Neural cell (in vitro differentiated cells): ENCODE data around the gene XPNPEP3. TPM values are rescaled to one million over a fixed set of nuclear protein-coding genes. Genes with fewer than 3 reads are reported as not detected.

Experiments
- H2AFZ ChIP-seq: fragments of 200-600, 300-800 bp; sonication (generic), shearing (Covaris generic); 2 replicates; pipeline ENCODE4 v1.6.0; 2014; ENCODE audit warnings: low read depth, mild to moderate bottlenecking, antibody characterized with exemption, low read length, moderate library complexity
- H3F3A ChIP-seq: fragments of 200-600 bp; shearing (Covaris generic); 2 replicates; pipeline ENCODE4 v1.6.1; 2016; ENCODE audit warnings: mild to moderate bottlenecking, moderate library complexity, mixed read lengths, antibody characterized with exemption, low read length; ENCODE audit not compliant: insufficient read depth, poor library complexity, severe bottlenecking
- H3K27ac ChIP-seq: fragments of 200-600, 300-800 bp; sonication (generic), shearing (Covaris generic); 2 replicates; pipeline ENCODE4 v1.5.1; 2014; ENCODE audit warnings: mild to moderate bottlenecking, low read length, moderate library complexity
- H3K27me3 ChIP-seq: fragments of 300-800, 200-600 bp; sonication (generic), shearing (Covaris generic); 2 replicates; pipeline ENCODE4 v1.6.0; 2014; ENCODE audit warnings: mild to moderate bottlenecking, low read depth, low read length, moderate library complexity; ENCODE audit not compliant: insufficient read depth
- H3K36me3 ChIP-seq: fragments of 300-800, 200-600 bp; sonication (generic), shearing (Covaris generic); 2 replicates; pipeline ENCODE4 v1.5.1; 2014; ENCODE audit warnings: mild to moderate bottlenecking, antibody characterized with exemption, low read length, moderate library complexity; ENCODE audit not compliant: insufficient read depth
- H3K4me2 ChIP-seq: fragments of 300-800, 200-600 bp; sonication (generic), shearing (Covaris generic); 2 replicates; pipeline ENCODE4 v1.6.0; 2014; ENCODE audit warnings: mild to moderate bottlenecking, low read length
- H3K4me3 ChIP-seq: fragments of 300-800, 200-600 bp; sonication (generic), shearing (Covaris generic); 2 replicates; pipeline ENCODE4 v1.5.1; 2014; ENCODE audit warnings: mild to moderate bottlenecking, low read length, moderate library complexity
- H3K79me2 ChIP-seq: fragments of 200-600 bp; shearing (Covaris generic); replicated peaks from 2 replicates; pipeline ENCODE4 v1.6.0; 2014; ENCODE audit warnings: mild to moderate bottlenecking, low read length, moderate library complexity; ENCODE audit not compliant: insufficient read depth
- H3K9ac ChIP-seq: fragments of 300-800, 200-600 bp; sonication (generic), shearing (Covaris generic); 2 replicates; pipeline ENCODE4 v1.6.1; 2016; ENCODE audit warnings: mild to moderate bottlenecking, low read length, mixed read lengths
- H3K9me2 ChIP-seq: fragments of 200-600 bp; shearing (Covaris generic); 2 replicates; pipeline ENCODE4 v1.6.1; 2016; ENCODE audit warnings: mild to moderate bottlenecking, low read length, mixed read lengths; ENCODE audit not compliant: insufficient read depth
- H3K9me3 ChIP-seq: fragments of 200-600, 300-800 bp; sonication (generic), shearing (Covaris generic); 2 replicates; pipeline ENCODE4 v1.6.1; 2016; ENCODE audit warnings: mild to moderate bottlenecking, mixed run types, low read length, moderate library complexity, mixed read lengths
- H4K20me1 ChIP-seq: fragments of 200-600 bp; shearing (Covaris generic); 2 replicates; pipeline ENCODE4 v1.6.1; 2016; ENCODE audit warnings: mild to moderate bottlenecking, mixed run types; ENCODE audit not compliant: insufficient read depth
- EP300 ChIP-seq: fragments of 450-650 bp; conservative IDR thresholded peaks from 2 replicates; pipeline ENCODE4 v1.6.1; 2014; ENCODE audit warnings: antibody characterized with exemption, mild to moderate bottlenecking, moderate library complexity; ENCODE audit not compliant: poor library complexity, severe bottlenecking
- EZH2 ChIP-seq: fragments of 200-600, 300-800 bp; shearing (Covaris generic), sonication (generic); IDR thresholded peaks from 2 replicates; pipeline ENCODE4 v1.6.1; 2014; ENCODE audit warnings: antibody characterized with exemption, low read length, borderline replicate concordance, mild to moderate bottlenecking; ENCODE audit not compliant: insufficient read depth, poor library complexity, severe bottlenecking
- MXI1 ChIP-seq: fragments of 450-650 bp; conservative IDR thresholded peaks from 2 replicates; pipeline ENCODE4 v1.6.1; 2014; ENCODE audit warnings: antibody characterized with exemption, mild to moderate bottlenecking; ENCODE audit not compliant: poor library complexity, severe bottlenecking
- POLR2AphosphoS5 ChIP-seq: IDR thresholded peaks from 2 replicates; pipeline ENCODE4 v1.6.1; 2012
- RAD21 ChIP-seq: fragments of 450-650 bp; conservative IDR thresholded peaks from 2 replicates; pipeline ENCODE4 v1.6.1; 2014; ENCODE audit warnings: antibody characterized with exemption, mild to moderate bottlenecking, moderate library complexity
- SMC3 ChIP-seq: fragments of 450-650 bp; conservative IDR thresholded peaks from 2 replicates; pipeline ENCODE4 v1.6.1; 2014; ENCODE audit warnings: antibody characterized with exemption, mild to moderate bottlenecking, moderate library complexity; ENCODE audit not compliant: poor library complexity
- TAF1 ChIP-seq: IDR thresholded peaks from 2 replicates; pipeline ENCODE4 v1.6.1; 2012; ENCODE audit warnings: low read depth
- polyA plus RNA-seq: library from polyadenylated mRNA; depleted of rRNA; stranded (reverse); fragments of >200 nt; gene quantifications from 2 replicates; pipeline ENCODE4 v1.2.3, GENCODE V29; 2014
- TF ChIP-seq, protein P1 (sequence below): fragments of 450-650 bp; IDR thresholded peaks from 2 replicates; pipeline ENCODE4 v1.5.1; 2014; ENCODE audit warnings: antibody characterized with exemption, mild to moderate bottlenecking, moderate library complexity; ENCODE audit not compliant: poor library complexity, severe bottlenecking
- TF ChIP-seq, protein P2 (sequence below): IDR thresholded peaks from 2 replicates; pipeline ENCODE4 v1.6.1; 2012; ENCODE audit warnings: borderline replicate concordance

XPNPEP3 gene
- polyA plus RNA-seq, 1 donor from 2014 or later, result 5.2 TPM

DNA sequence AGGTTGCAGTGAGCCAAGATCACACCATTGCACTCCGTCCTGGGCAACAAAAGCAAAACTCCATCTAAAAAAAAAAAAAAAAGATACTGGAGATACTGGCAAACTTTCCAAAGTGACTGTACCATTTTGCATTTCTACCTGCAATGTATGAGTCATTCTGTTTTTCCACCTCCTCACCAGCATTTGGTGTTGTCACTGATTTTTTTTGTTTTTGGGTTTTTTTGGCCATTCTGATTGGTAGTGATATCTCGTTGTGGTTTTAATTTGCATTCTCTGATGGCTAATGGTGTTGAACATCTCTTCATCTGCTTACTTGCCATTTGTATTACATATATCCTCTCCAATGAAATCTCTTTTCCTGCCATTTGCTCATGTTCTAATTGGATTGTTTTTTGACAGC, 82.3 kb downstream of the XPNPEP3 start:
- Histone ChIP-seq H4K20me1 (no peaks in the 10 kb centered on the region), H3K36me3 (no peaks in the 10 kb centered on the region), H3K27ac (no peak overlapping the region), H3K9me2 (no peaks in the 10 kb centered on the region), H3F3A (no peaks in the 10 kb centered on the region), H3K79me2 (no peaks in the 10 kb centered on the region), H3K9me3 (no peaks in the 10 kb centered on the region), H3K27me3 (no peaks in the 10 kb centered on the region), H3K9ac (no peak overlapping the region), H3K4me2 (no peak overlapping the region), H2AFZ (no peak overlapping the region), H3K4me3 (no peak overlapping the region)
- TF ChIP-seq RAD21, result no peak
- no peak for TF ChIP-seq TAF1
- TF ChIP-seq EZH2, result no peak
- TF ChIP-seq, protein P1, sequence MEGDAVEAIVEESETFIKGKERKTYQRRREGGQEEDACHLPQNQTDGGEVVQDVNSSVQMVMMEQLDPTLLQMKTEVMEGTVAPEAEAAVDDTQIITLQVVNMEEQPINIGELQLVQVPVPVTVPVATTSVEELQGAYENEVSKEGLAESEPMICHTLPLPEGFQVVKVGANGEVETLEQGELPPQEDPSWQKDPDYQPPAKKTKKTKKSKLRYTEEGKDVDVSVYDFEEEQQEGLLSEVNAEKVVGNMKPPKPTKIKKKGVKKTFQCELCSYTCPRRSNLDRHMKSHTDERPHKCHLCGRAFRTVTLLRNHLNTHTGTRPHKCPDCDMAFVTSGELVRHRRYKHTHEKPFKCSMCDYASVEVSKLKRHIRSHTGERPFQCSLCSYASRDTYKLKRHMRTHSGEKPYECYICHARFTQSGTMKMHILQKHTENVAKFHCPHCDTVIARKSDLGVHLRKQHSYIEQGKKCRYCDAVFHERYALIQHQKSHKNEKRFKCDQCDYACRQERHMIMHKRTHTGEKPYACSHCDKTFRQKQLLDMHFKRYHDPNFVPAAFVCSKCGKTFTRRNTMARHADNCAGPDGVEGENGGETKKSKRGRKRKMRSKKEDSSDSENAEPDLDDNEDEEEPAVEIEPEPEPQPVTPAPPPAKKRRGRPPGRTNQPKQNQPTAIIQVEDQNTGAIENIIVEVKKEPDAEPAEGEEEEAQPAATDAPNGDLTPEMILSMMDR, result no peak
- no peak for TF ChIP-seq SMC3
- no peak for TF ChIP-seq POLR2AphosphoS5
- TF ChIP-seq EP300, result no peak
- no peak for TF ChIP-seq MXI1
- TF ChIP-seq, protein P2, sequence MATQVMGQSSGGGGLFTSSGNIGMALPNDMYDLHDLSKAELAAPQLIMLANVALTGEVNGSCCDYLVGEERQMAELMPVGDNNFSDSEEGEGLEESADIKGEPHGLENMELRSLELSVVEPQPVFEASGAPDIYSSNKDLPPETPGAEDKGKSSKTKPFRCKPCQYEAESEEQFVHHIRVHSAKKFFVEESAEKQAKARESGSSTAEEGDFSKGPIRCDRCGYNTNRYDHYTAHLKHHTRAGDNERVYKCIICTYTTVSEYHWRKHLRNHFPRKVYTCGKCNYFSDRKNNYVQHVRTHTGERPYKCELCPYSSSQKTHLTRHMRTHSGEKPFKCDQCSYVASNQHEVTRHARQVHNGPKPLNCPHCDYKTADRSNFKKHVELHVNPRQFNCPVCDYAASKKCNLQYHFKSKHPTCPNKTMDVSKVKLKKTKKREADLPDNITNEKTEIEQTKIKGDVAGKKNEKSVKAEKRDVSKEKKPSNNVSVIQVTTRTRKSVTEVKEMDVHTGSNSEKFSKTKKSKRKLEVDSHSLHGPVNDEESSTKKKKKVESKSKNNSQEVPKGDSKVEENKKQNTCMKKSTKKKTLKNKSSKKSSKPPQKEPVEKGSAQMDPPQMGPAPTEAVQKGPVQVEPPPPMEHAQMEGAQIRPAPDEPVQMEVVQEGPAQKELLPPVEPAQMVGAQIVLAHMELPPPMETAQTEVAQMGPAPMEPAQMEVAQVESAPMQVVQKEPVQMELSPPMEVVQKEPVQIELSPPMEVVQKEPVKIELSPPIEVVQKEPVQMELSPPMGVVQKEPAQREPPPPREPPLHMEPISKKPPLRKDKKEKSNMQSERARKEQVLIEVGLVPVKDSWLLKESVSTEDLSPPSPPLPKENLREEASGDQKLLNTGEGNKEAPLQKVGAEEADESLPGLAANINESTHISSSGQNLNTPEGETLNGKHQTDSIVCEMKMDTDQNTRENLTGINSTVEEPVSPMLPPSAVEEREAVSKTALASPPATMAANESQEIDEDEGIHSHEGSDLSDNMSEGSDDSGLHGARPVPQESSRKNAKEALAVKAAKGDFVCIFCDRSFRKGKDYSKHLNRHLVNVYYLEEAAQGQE, result no peak

DNA sequence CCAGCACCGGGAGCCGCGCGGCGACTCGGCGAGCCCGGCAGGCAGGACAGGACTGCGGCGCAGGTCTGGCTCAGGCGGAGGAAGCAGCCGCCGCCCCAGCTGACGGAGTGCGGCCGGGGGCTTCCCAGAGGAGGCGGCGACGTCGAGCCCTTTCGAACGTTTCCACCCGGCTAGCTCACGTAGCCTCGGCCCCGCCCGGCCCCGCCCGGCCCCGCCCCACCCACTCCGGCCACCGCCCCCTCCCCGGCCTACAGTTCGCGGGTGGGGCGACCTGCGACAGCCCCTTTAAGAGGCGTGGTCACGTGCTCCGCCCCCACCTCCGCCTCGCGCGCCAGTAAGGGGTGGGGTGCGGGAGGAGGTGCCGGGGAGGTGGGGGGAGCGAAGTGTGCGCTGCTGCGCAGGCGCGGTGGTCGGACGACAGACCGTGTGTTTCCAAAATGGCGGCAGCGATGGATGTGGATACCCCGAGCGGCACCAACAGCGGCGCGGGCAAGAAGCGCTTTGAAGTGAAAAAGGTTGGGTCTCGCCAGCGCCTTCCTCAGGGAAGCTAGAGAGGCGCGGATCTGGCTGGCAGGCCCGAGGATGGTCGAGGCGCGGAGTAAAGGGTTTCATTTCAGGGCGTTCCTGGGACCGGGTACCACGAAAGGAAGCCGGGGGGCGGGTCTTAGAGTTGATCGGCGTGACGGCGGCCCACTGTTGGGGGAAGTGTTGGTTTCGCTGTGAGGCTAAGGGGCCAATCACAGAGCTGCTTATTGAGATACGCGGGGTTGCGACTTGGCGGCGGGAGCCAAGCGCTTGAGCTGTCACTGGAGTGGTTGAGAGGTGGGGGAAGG, 94.2 kb downstream of the XPNPEP3 start, which contains the start of gene RBX1:
RBX1 (plus strand) TSS at position 417 of the 833 bp plus-strand sequence; CDS start at position 438, 21 bp downstream.
- Histone ChIP-seq H3K27me3 (no peaks in the 10 kb centered on the region), H3K9me3 (no peaks in the 10 kb centered on the region), H4K20me1 (no peaks in the 10 kb centered on the region), H3K9ac (peak within 1 kb of the TSS; percentile 95), H3K9me2 (no peaks in the 10 kb centered on the region), H3F3A (no peaks in the 10 kb centered on the region), H2AFZ (peak within 1 kb of the TSS; percentile 92), H3K27ac (peak within 1 kb of the TSS; percentile 95), H3K4me2 (peak within 1 kb of the TSS; percentile 85), H3K79me2 (peaks cover 43% of the 10 kb centered on the region), H3K4me3 (peak within 1 kb of the TSS; percentile 86), H3K36me3 (no peaks in the 10 kb centered on the region)
- TF ChIP-seq EP300 (peak; percentile 43), MXI1 (no peak), EZH2 (no peak), TAF1 (peak; percentile 97), RAD21 (peak; percentile 35), POLR2AphosphoS5 (peak; percentile 95)
- TF ChIP-seq, protein P1, result no peak
- TF ChIP-seq, protein P2, result peak; percentile 96
